Measurements from ENCODE around the gene INTS1. TPM values are rescaled to one million over a fixed set of nuclear protein-coding genes. Genes with fewer than 3 reads are reported as not detected.

The INTS1 gene
- total and polyA plus RNA-seq, 2 experiments from 2014 or later = 35.1 to 111 TPM

- no peaks in the 10 kb centered on the region for H3K79me2 ChIP-seq (replicated peaks; ENCODE audit: insufficient read depth)
These were observed 48.8 kb downstream of the INTS1 start for GRCh38 chr7:1455241-1455939.

GRCh38 chr7:1454542-1454941 lies 49.6 kb downstream of the INTS1 start:
- Mint-ChIP-seq H3K4me3 (no peak overlapping the region), H3K27me3 (ENCODE audit: insufficient read depth, low read depth, poor library complexity) (peaks cover 9% of the 10 kb centered on the region), H3K9me3 (no peaks in the 10 kb centered on the region), H3K36me3 (ENCODE audit: low read depth) (no peaks in the 10 kb centered on the region), H3K4me1 (peaks cover 11% of the 10 kb centered on the region), H3K27ac (no peak overlapping the region)
- H3K4me2 ChIP-seq = no peak overlapping the region
- no peaks in the 10 kb centered on the region; the same call in 1 of the 2 replicates for H4K20me1 ChIP-seq (replicated peaks; ENCODE audit: insufficient read depth)
- DNase-seq (ENCODE audit: low spot score) = no peak
- no peak overlapping the region for H3K27ac ChIP-seq (ENCODE audit: low read depth)
- no peaks in the 10 kb centered on the region for H3K79me2 ChIP-seq (replicated peaks; ENCODE audit: insufficient read depth)
- no peaks in the 10 kb centered on the region for H3K4me1 ChIP-seq (ENCODE audit: insufficient read depth)
- ATAC-seq = no peak
- no peak overlapping the region for H2AFZ ChIP-seq
- H3K9me2 ChIP-seq (ENCODE audit: insufficient read depth) = no peaks in the 10 kb centered on the region
- no peaks in the 10 kb centered on the region for H3K36me3 ChIP-seq (ENCODE audit: insufficient read depth)
- no peaks in the 10 kb centered on the region for H3F3A ChIP-seq (replicated peaks; ENCODE audit: low read depth)
- no peak overlapping the region for H3K4me3 ChIP-seq
- H3K27me3 ChIP-seq (ENCODE audit: insufficient read depth) = no peaks in the 10 kb centered on the region
- TF ChIP-seq STAT1 (IDR thresholded peaks at IDR 0.05; ENCODE audit: unreplicated experiment) = no peak
- TF ChIP-seq JUNB (IDR thresholded peaks at IDR 0.05; ENCODE audit: unreplicated experiment) = no peak
- no peak for TF ChIP-seq ZNF114 (CRISPR knock-in tag; IDR thresholded peaks at IDR 0.05)
- TF ChIP-seq NANOG (IDR thresholded peaks at IDR 0.05; ENCODE audit: borderline replicate concordance) = no peak
- TF ChIP-seq EZH2phosphoT487 (IDR thresholded peaks at IDR 0.05; ENCODE audit: unreplicated experiment) = no peak
- no peak for TF ChIP-seq EZH2 (IDR thresholded peaks at IDR 0.05; ENCODE audit: low read depth, unreplicated experiment)
- TF ChIP-seq POLR2AphosphoS5 (IDR thresholded peaks at IDR 0.05; ENCODE audit: low read depth) = no peak
- TF ChIP-seq, protein P1, sequence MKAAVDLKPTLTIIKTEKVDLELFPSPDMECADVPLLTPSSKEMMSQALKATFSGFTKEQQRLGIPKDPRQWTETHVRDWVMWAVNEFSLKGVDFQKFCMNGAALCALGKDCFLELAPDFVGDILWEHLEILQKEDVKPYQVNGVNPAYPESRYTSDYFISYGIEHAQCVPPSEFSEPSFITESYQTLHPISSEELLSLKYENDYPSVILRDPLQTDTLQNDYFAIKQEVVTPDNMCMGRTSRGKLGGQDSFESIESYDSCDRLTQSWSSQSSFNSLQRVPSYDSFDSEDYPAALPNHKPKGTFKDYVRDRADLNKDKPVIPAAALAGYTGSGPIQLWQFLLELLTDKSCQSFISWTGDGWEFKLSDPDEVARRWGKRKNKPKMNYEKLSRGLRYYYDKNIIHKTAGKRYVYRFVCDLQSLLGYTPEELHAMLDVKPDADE (IDR thresholded peaks at IDR 0.05) = no peak
- no peak for TF ChIP-seq ZNF462 (CRISPR knock-in tag; IDR thresholded peaks at IDR 0.05)
- TF ChIP-seq ZNF331 (CRISPR knock-in tag; IDR thresholded peaks at IDR 0.05; ENCODE audit: low read depth) = no peak
- no peak for TF ChIP-seq CREB1 (CRISPR knock-in tag; IDR thresholded peaks at IDR 0.05; ENCODE audit: low read depth)

More at GRCh38 chr7:1455241-1455939, 48.8 kb downstream of the INTS1 start:
- no peak overlapping the region for H3K4me2 ChIP-seq
- TF ChIP-seq NANOG (IDR thresholded peaks at IDR 0.05; ENCODE audit: borderline replicate concordance) = no peak
- TF ChIP-seq, protein P1 (IDR thresholded peaks at IDR 0.05) = no peak
- H3K27me3 ChIP-seq (ENCODE audit: insufficient read depth) = no peaks in the 10 kb centered on the region
- no peaks in the 10 kb centered on the region; the same call in 1 of the 2 replicates for H3F3A ChIP-seq (replicated peaks; ENCODE audit: low read depth)
- DNase-seq (ENCODE audit: low spot score) (no peak), ATAC-seq (no peak)
- peaks cover 3% of the 10 kb centered on the region; the same call in 1 of the 2 replicates for H3K4me1 ChIP-seq (ENCODE audit: insufficient read depth)
- H4K20me1 ChIP-seq (replicated peaks; ENCODE audit: insufficient read depth) = no peaks in the 10 kb centered on the region; the same call in 1 of the 2 replicates
- Mint-ChIP-seq H3K9me3 (no peaks in the 10 kb centered on the region), H3K27ac (no peak overlapping the region), H3K36me3 (ENCODE audit: low read depth) (no peaks in the 10 kb centered on the region), H3K27me3 (ENCODE audit: insufficient read depth, low read depth, poor library complexity) (peaks cover 9% of the 10 kb centered on the region), H3K4me3 (no peak overlapping the region), H3K4me1 (peaks cover 11% of the 10 kb centered on the region)
- H3K27ac ChIP-seq (ENCODE audit: low read depth) = no peak overlapping the region; the same call in 1 of the 2 replicates
- no peak overlapping the region for H3K4me3 ChIP-seq
- H3K9me2 ChIP-seq (ENCODE audit: insufficient read depth) = no peaks in the 10 kb centered on the region
- H2AFZ ChIP-seq = no peak overlapping the region
- no peaks in the 10 kb centered on the region for H3K36me3 ChIP-seq (ENCODE audit: insufficient read depth)

Data from GM23338 (cell line).